WTC11 (cell line): Measurements from ENCODE around the gene BCO1. TPM values are rescaled to one million over a fixed set of nuclear protein-coding genes. Genes with fewer than 3 reads are reported as not detected.
A peak's percentile ranks its signal among the peaks of the same experiment; 100 is the strongest.

Experiments used
- ATAC-seq: fragments of 200-7000 bp; cut with Tn5 transposase; 2 replicates; pipeline ENCODE4 v1.10.0; 2021; ENCODE audit warnings: mild to moderate bottlenecking, moderate library complexity
- Bru-seq: library from RNA; stranded (reverse); fragments of 400-500 nt; gene quantifications from one replicate; lab custom pipeline; 2021; lab: Mats Ljungman, UMichigan
- CTCF ChIA-PET: fragments of 300-600 bp; sonication (Branson Sonifier 250); formaldehyde crosslinking; loops from one replicate; lab custom pipeline; 2021; ENCODE audit warnings: antibody characterized with exemption; lab: Charles Lee
- POLR2A ChIA-PET: fragments of 350-600 bp; sonication (Branson Sonifier 250); formaldehyde crosslinking; loops from one replicate; lab custom pipeline; 2021; ENCODE audit warnings: antibody characterized with exemption; lab: Charles Lee
- DNase-seq: peaks from one replicate; pipeline ENCODE4 v3.0.0; 2021; ENCODE audit warnings: low spot score
- H3K27ac Mint-ChIP-seq: 2 replicates; pipeline ENCODE4 v1.8.0; 2021; ENCODE audit warnings: mixed read lengths
- H3K27me3 Mint-ChIP-seq: 2 replicates; pipeline ENCODE4 v1.8.0; 2021; ENCODE audit warnings: low read depth, mild to moderate bottlenecking, moderate library complexity, mixed read lengths
- H3K36me3 Mint-ChIP-seq: 2 replicates; pipeline ENCODE4 v1.8.0; 2021; ENCODE audit warnings: mixed read lengths
- H3K4me1 Mint-ChIP-seq: 2 replicates; pipeline ENCODE4 v1.8.0; 2022; ENCODE audit warnings: mixed read lengths
- H3K4me3 Mint-ChIP-seq: 2 replicates; pipeline ENCODE4 v1.8.0; 2021; ENCODE audit warnings: mild to moderate bottlenecking, moderate library complexity, mixed read lengths
- H3K9me3 Mint-ChIP-seq: 2 replicates; pipeline ENCODE4 v1.8.0; 2021; ENCODE audit warnings: mixed read lengths
- ARID4B ChIP-seq: sonication (generic); formaldehyde crosslinking; IDR thresholded peaks from 2 replicates; pipeline ENCODE4 v1.8.0; 2023; ENCODE audit warnings: missing genetic modification reagents, mild to moderate bottlenecking, borderline replicate concordance
- ATF1 ChIP-seq: sonication (generic); formaldehyde crosslinking; IDR thresholded peaks from 2 replicates; pipeline ENCODE4 v1.8.1; 2023; ENCODE audit warnings: mild to moderate bottlenecking, moderate library complexity, missing genetic modification reagents
- CBFB ChIP-seq: sonication (generic); formaldehyde crosslinking; IDR thresholded peaks from 2 replicates; pipeline ENCODE4 v1.8.1; 2022; ENCODE audit warnings: mild to moderate bottlenecking, low read depth, missing genetic modification reagents
- CREM ChIP-seq: sonication (generic); formaldehyde crosslinking; IDR thresholded peaks from 2 replicates; pipeline ENCODE4 v1.8.1; 2022; ENCODE audit warnings: mild to moderate bottlenecking, missing genetic modification reagents, moderate library complexity
- CTCF ChIP-seq: fragments of 200-600 bp; IDR thresholded peaks from 2 replicates; pipeline ENCODE4 v1.8.0; 2022; ENCODE audit warnings: antibody characterized with exemption
- FOXK1 ChIP-seq: sonication (generic); formaldehyde crosslinking; IDR thresholded peaks from 2 replicates; pipeline ENCODE4 v1.8.0; 2022; ENCODE audit warnings: mild to moderate bottlenecking, moderate library complexity, missing genetic modification reagents
- GTF2I ChIP-seq: fragments of 250-450 bp; sonication (Bioruptor Pico); conservative IDR thresholded peaks from 2 replicates; pipeline ENCODE4 v1.4.0; 2021; ENCODE audit warnings: mild to moderate bottlenecking
- MAX ChIP-seq: sonication (generic); formaldehyde crosslinking; IDR thresholded peaks from 2 replicates; pipeline ENCODE4 v1.8.0; 2022; ENCODE audit warnings: mild to moderate bottlenecking, missing genetic modification reagents
- NFE2L1 ChIP-seq: sonication (generic); formaldehyde crosslinking; IDR thresholded peaks from 2 replicates; pipeline ENCODE4 v1.8.1; 2023; ENCODE audit warnings: missing genetic modification reagents
- NR2C2 ChIP-seq: sonication (generic); formaldehyde crosslinking; IDR thresholded peaks from 2 replicates; pipeline ENCODE4 v1.8.0; 2022; ENCODE audit warnings: mild to moderate bottlenecking, missing genetic modification reagents
- SP1 ChIP-seq: sonication (generic); formaldehyde crosslinking; conservative IDR thresholded peaks from 2 replicates; pipeline ENCODE4 v1.8.1; 2022; ENCODE audit warnings: missing genetic modification reagents
- TEAD1 ChIP-seq: sonication (generic); formaldehyde crosslinking; IDR thresholded peaks from 2 replicates; pipeline ENCODE4 v1.8.0; 2022; ENCODE audit warnings: mild to moderate bottlenecking, missing genetic modification reagents
- TEAD4 ChIP-seq: sonication (generic); formaldehyde crosslinking; IDR thresholded peaks from 2 replicates; pipeline ENCODE4 v1.8.0; 2022; ENCODE audit warnings: mild to moderate bottlenecking, missing genetic modification reagents
- USF2 ChIP-seq: sonication (generic); formaldehyde crosslinking; IDR thresholded peaks from 2 replicates; pipeline ENCODE4 v1.8.1; 2023; ENCODE audit warnings: mild to moderate bottlenecking, missing genetic modification reagents, moderate library complexity
- ZBTB21 ChIP-seq: sonication (generic); formaldehyde crosslinking; IDR thresholded peaks from 2 replicates; pipeline ENCODE4 v1.8.1; 2023; ENCODE audit warnings: mild to moderate bottlenecking, missing genetic modification reagents, borderline replicate concordance
- ZNF138 ChIP-seq: sonication (generic); formaldehyde crosslinking; conservative IDR thresholded peaks from 2 replicates; pipeline ENCODE4 v1.8.1; 2022; ENCODE audit warnings: mild to moderate bottlenecking, moderate library complexity, missing genetic modification reagents
- ZNF263 ChIP-seq: sonication (generic); formaldehyde crosslinking; IDR thresholded peaks from 2 replicates; pipeline ENCODE4 v1.8.1; 2022; ENCODE audit warnings: low read depth, mild to moderate bottlenecking, moderate library complexity, missing genetic modification reagents
- long read RNA-seq, 3 experiments: library from RNA in 1 of 3; library from capped mRNA in 1 of 3; library from polyadenylated mRNA in 1 of 3; unstranded in 2 of 3; stranded (forward) in 1 of 3; transcript quantifications; one replicate each; pipeline ENCODE4 v2.0.0, GENCODE V29; 2021
- total RNA-seq: library from RNA; stranded (reverse); gene quantifications from 3 replicates; pipeline ENCODE4 v1.2.3, GENCODE V29; 2021

The BCO1 gene, protein sequence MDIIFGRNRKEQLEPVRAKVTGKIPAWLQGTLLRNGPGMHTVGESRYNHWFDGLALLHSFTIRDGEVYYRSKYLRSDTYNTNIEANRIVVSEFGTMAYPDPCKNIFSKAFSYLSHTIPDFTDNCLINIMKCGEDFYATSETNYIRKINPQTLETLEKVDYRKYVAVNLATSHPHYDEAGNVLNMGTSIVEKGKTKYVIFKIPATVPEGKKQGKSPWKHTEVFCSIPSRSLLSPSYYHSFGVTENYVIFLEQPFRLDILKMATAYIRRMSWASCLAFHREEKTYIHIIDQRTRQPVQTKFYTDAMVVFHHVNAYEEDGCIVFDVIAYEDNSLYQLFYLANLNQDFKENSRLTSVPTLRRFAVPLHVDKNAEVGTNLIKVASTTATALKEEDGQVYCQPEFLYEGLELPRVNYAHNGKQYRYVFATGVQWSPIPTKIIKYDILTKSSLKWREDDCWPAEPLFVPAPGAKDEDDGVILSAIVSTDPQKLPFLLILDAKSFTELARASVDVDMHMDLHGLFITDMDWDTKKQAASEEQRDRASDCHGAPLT
- total RNA-seq = 0.15 to 0.23 TPM (median 0.23 TPM) in 3 replicates
- Bru-seq, nascent RNA = percentile 12 among the genes with signal in this experiment
- long read RNA-seq, experiment 1 = 0 reads
- long read RNA-seq, experiment 2, partial matches to known transcripts = 1 of 1 reads
- long read RNA-seq, experiment 2, other reads (novel, unspliced or antisense) = 0 of 1 reads
- long read RNA-seq, experiment 3, partial matches to known transcripts = 0 of 1 reads
- long read RNA-seq, experiment 3, other reads (novel, unspliced or antisense) = 1 of 1 reads

GRCh38 chr16:81238296-81239011 is at the start of gene BCO1:
BCO1 (plus strand) TSS chr16:81238689; CDS start chr16:81238909, 220 bp downstream.
- POLR2A ChIA-PET = interaction anchor here (0.6 to 0.7 kb wide), 3 partner anchors 20 to 173 kb away, joined by 4 to 6 read pairs (median 5); no protein-coding TSS in a partner anchor
- CTCF ChIA-PET = interaction anchor here (0.6 to 1.7 kb wide), 15 partner anchors 9 to 1173 kb away, joined by 3 to 11 read pairs (median 3); partner anchors contain the start of gene ATMIN
- H3K27me3 Mint-ChIP-seq = no peaks in the 10 kb centered on the region

GRCh38 chr16:81189100-81189664 is 49.3 kb upstream of the BCO1 start:
- no peak for TF ChIP-seq ZBTB21
- TF ChIP-seq NR2C2 (CRISPR knock-in tag) = no peak
- TF ChIP-seq USF2 = no peak
- no peak for TF ChIP-seq SP1 (CRISPR knock-in tag)
- TF ChIP-seq TEAD4 (CRISPR knock-in tag) = no peak
- no peak for TF ChIP-seq ARID4B (CRISPR knock-in tag)
- no peak for TF ChIP-seq CBFB (CRISPR knock-in tag)
- no peak for TF ChIP-seq ZNF263 (CRISPR knock-in tag)
- no peak for TF ChIP-seq ATF1 (CRISPR knock-in tag)
- no peak for TF ChIP-seq CTCF
- TF ChIP-seq GTF2I (CRISPR knock-in tag) = no peak
- TF ChIP-seq MAX (CRISPR knock-in tag) = no peak
- no peak for TF ChIP-seq TEAD1
- no peak for TF ChIP-seq FOXK1 (CRISPR knock-in tag)
- Mint-ChIP-seq H3K4me3 (no peak overlapping the region), H3K36me3 (no peaks in the 10 kb centered on the region), H3K4me1 (no peaks in the 10 kb centered on the region), H3K9me3 (no peaks in the 10 kb centered on the region), H3K27ac (no peak overlapping the region), H3K27me3 (no peaks in the 10 kb centered on the region)
- ChIA-PET CTCF (interaction anchor here (1.7 to 2.1 kb wide), 2 partner anchors 16 to 48 kb away, joined by 6 to 7 read pairs; no protein-coding TSS in a partner anchor), POLR2A (no interaction called here)
- no peak for ATAC-seq
- no peak for DNase-seq

More at GRCh38 chr16:81238296-81239011, at the start of gene BCO1:
- Mint-ChIP-seq H3K4me1 (peaks cover 25% of the 10 kb centered on the region), H3K36me3 (no peaks in the 10 kb centered on the region), H3K4me3 (peak within 1 kb of the TSS; percentile 65), H3K27ac (peak within 1 kb of the TSS; percentile 98), H3K9me3 (no peaks in the 10 kb centered on the region)
- ATAC-seq (peak; percentile 62), DNase-seq (peak; percentile 19)
- TF ChIP-seq ZNF138 (no peak), NFE2L1 (CRISPR knock-in tag) (no peak), CREM (no peak)
